ENCODE measurements around the gene PACS1. TPM values are rescaled to one million over a fixed set of nuclear protein-coding genes. Genes with fewer than 3 reads are reported as not detected.

Gene PACS1
- total RNA-seq, 1 experiment from 2014 or later, result 41.1 TPM

- TF ChIP-seq ZBTB33 (IDR thresholded peaks at IDR 0.05; ENCODE audit: extremely low read depth, insufficient replicate concordance, low read length) (no peak), EZH2 (IDR thresholded peaks at IDR 0.05) (no peak), CBX3 (IDR thresholded peaks at IDR 0.05; ENCODE audit: low read depth) (no peak), FOSL1 (IDR thresholded peaks at IDR 0.05; ENCODE audit: low read depth) (no peak)
Measured at GRCh38 chr11:66143264-66143566, 73.1 kb downstream of the PACS1 start (continued).

DNA sequence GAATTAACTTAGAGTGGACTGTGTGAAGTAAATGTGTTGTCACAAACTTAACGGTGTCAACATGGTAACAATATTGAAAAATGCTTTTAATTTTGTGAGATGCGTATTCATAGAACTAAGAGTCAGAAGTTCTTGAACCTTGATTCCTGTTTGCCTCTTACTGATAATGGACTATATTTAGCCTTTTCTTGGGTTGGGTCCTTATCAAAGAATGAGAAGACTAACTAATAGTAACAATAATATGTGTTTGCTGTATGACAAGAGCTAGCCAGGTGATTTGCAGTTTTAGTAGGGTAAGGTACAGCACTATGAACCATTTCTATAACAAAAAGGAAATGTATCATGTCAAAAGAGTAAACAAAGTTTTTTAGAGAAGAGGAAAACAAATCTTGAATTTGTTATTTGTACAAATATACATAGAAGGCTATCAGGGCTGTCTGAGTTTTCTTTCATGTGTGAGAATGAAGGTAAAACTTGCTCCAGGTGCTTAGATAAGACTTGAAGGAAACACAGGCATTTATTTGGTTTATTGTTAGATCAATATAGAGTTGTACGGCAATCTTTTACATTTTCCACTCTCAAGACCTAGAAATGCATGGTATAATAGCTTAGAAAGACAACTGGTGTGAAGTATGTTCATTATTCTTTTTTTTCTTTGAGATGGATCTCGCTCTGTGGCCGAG lies 74.1 kb downstream of the PACS1 start:
- Histone ChIP-seq H2AFZ (ENCODE audit: low read depth, low read length, poor library complexity, severe bottlenecking) (no peak overlapping the region), H3K4me2 (ENCODE audit: low read length) (no peak overlapping the region), H3K9me2 (ENCODE audit: insufficient read depth) (no peaks in the 10 kb centered on the region), H3K9me3 (ENCODE audit: control insufficient read depth in 1 of 2, insufficient read depth in 1 of 2, low read depth in 1 of 2, low read length in 2 of 2) (peaks cover 0 to 3% of the 10 kb centered on the region in 2 experiments; a peak in 1 of 4 replicates), H3K27ac (ENCODE audit: low read depth, low read length) (no peak overlapping the region), H3K27me3 (ENCODE audit: insufficient read depth, low read length) (no peaks in the 10 kb centered on the region), H3K4me1 (ENCODE audit: control insufficient read depth in 1 of 2, insufficient read depth in 2 of 2, low read length in 2 of 2) (peaks cover 23% of the 10 kb centered on the region in 2 experiments), H3K4me3 (replicated peaks in 1 of 2; ENCODE audit: low read depth in 1 of 2, low read length in 2 of 2) (no peak overlapping the region), H3K9ac (ENCODE audit: low read length) (no peak overlapping the region), H3K36me3 (ENCODE audit: control insufficient read depth in 1 of 2, insufficient read depth in 2 of 2, low read length in 2 of 2) (no peaks in the 10 kb centered on the region), H4K20me1 (ENCODE audit: insufficient read depth) (no peaks in the 10 kb centered on the region), H3K79me2 (ENCODE audit: insufficient read depth, low read length) (peaks cover 3% of the 10 kb centered on the region; the same call in 1 of the 2 replicates)
- POLR2A ChIA-PET, result no interaction called here
- DNase-seq (ENCODE audit: low read depth, low spot score) (no peak), ATAC-seq (no peak)
- intact Hi-C loops (cut with micrococcal nuclease), result no loop called here
- BruUV-seq (replicated peaks), result no TSS peak
- RAD21 ChIA-PET (ENCODE audit: low non-redundant PET in 1 of 2, low total read pairs in 2 of 2, uncharacterized antibody in 2 of 2, unreplicated experiment in 2 of 2), result no interaction called here
- CTCF ChIA-PET, result no interaction called here
- TF ChIP-seq, protein P1, sequence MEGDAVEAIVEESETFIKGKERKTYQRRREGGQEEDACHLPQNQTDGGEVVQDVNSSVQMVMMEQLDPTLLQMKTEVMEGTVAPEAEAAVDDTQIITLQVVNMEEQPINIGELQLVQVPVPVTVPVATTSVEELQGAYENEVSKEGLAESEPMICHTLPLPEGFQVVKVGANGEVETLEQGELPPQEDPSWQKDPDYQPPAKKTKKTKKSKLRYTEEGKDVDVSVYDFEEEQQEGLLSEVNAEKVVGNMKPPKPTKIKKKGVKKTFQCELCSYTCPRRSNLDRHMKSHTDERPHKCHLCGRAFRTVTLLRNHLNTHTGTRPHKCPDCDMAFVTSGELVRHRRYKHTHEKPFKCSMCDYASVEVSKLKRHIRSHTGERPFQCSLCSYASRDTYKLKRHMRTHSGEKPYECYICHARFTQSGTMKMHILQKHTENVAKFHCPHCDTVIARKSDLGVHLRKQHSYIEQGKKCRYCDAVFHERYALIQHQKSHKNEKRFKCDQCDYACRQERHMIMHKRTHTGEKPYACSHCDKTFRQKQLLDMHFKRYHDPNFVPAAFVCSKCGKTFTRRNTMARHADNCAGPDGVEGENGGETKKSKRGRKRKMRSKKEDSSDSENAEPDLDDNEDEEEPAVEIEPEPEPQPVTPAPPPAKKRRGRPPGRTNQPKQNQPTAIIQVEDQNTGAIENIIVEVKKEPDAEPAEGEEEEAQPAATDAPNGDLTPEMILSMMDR (IDR thresholded peaks at IDR 0.05 in 2 of 3, conservative IDR thresholded peaks at IDR 0.05 in 1 of 3; ENCODE audit: borderline replicate concordance in 1 of 3, insufficient read depth in 1 of 3, low read depth in 2 of 3, low read length in 2 of 3), result no peak
- TF ChIP-seq POLR2A (IDR thresholded peaks at IDR 0.05; ENCODE audit: borderline replicate concordance, extremely low read depth, insufficient read depth, insufficient read length), result no peak
- no peak for TF ChIP-seq CEBPB (IDR thresholded peaks at IDR 0.05; ENCODE audit: low read depth)
- TF ChIP-seq FOSL1 (IDR thresholded peaks at IDR 0.05; ENCODE audit: low read depth), result no peak
- TF ChIP-seq SP1 (IDR thresholded peaks at IDR 0.05; ENCODE audit: low read depth), result no peak
- no peak for TF ChIP-seq SRF (IDR thresholded peaks at IDR 0.05; ENCODE audit: low read depth)
- no peak for TF ChIP-seq REST (IDR thresholded peaks at IDR 0.05; ENCODE audit: low read depth)
- no peak for TF ChIP-seq ZBTB33 (IDR thresholded peaks at IDR 0.05; ENCODE audit: extremely low read depth, insufficient replicate concordance, low read length)
- TF ChIP-seq JUND (IDR thresholded peaks at IDR 0.05), result no peak
- TF ChIP-seq YY1 (IDR thresholded peaks at IDR 0.05; ENCODE audit: extremely low read depth, insufficient replicate concordance, low read depth, low read length), result no peak
- no peak for TF ChIP-seq POLR2AphosphoS5 (IDR thresholded peaks at IDR 0.05; ENCODE audit: low read depth, low read length)
- TF ChIP-seq TCF7L2 (IDR thresholded peaks at IDR 0.05; ENCODE audit: borderline replicate concordance, extremely low read depth, insufficient read depth, insufficient read length), result no peak
- TF ChIP-seq ZNF274 (IDR thresholded peaks at IDR 0.05; ENCODE audit: low read depth, low read length), result no peak

Data from HCT116 (cell line).